ENCODE results near the gene CCNB2. TPM values are rescaled to one million over a fixed set of nuclear protein-coding genes. Genes with fewer than 3 reads are reported as not detected.

CCNB2 gene
- total and polyA plus RNA-seq, 2 of the 8 experiments (the other 6 are each of a cell fraction or from before 2014, with no cell fraction given) = 70.7 to 92.1 TPM

DNA sequence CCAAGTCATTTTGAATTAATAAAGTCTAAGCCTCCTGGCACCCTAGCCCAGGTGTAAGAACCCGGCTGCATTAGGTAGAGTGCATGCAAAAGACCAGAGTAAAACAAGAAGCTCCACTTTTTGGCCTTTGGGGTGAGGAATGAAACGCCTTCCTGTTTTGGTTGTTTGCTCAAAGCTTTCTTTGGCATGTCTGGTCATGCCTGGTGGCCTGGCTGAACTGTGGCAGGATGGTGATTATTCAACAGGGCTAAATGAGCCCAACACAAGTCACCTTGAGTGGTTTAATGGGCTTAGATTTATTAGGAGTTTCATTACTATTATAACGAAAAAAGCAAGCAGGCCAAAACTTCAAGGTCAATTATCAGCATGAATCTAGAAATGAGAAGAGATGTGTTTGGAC lies 60.8 kb downstream of the CCNB2 start:
- no peak overlapping the region for H3K4ac ChIP-seq (replicated peaks; ENCODE audit: insufficient read length, low read depth, low read length)
- no peak overlapping the region for H2BK12ac ChIP-seq (ENCODE audit: low read depth, low read length)
- H3K27me3 ChIP-seq (replicated peaks in 1 of 4; ENCODE audit: control insufficient read depth in 3 of 4, extremely low read depth in 1 of 4, insufficient read depth in 3 of 4, low read length in 3 of 4) = no peaks in the 10 kb centered on the region
- DNase-seq (ENCODE audit: low read depth in 1 of 2, low spot score in 2 of 2) (no peak), FAIRE-seq (no peak)
- peak overlapping the region; percentile 77; the same call in 1 of the 2 replicates for H2BK5ac ChIP-seq (ENCODE audit: low read depth, low read length)
- peaks cover 0 to 26% (median 7%) of the 10 kb centered on the region in 4 experiments; a peak in 5 of 8 replicates for H3K36me3 ChIP-seq (ENCODE audit: control insufficient read depth in 2 of 4, insufficient read depth in 4 of 4, low read length in 3 of 4)
- H3K9me3 ChIP-seq (ENCODE audit: insufficient read depth in 2 of 2, low read depth in 1 of 2, low read length in 1 of 2) = no peaks in the 10 kb centered on the region
- H3K27ac ChIP-seq (ENCODE audit: low read depth, low read length) = no peak overlapping the region
- ChIA-PET CTCF (ENCODE audit: partially characterized antibody) (interaction anchor here (0.8 to 3.2 kb wide), 11 partner anchors 12 to 367 kb away, joined by 3 to 18 read pairs (median 5); no protein-coding TSS in a partner anchor), POLR2A (ENCODE audit: partially characterized antibody) (interaction anchor here (1.0 kb wide), 1 partner anchor 61 kb away, joined by 3 read pairs; the partner anchor contains the start of gene CCNB2)
- no peak overlapping the region for H3K14ac ChIP-seq (ENCODE audit: insufficient read length)
- no peak overlapping the region for H4K5ac ChIP-seq (ENCODE audit: insufficient read length, low read depth, low read length)
- no peak overlapping the region for H4K8ac ChIP-seq (ENCODE audit: extremely low read depth, insufficient read depth, low read length)
- 86% methylated on average over 3 of the region's 3 CpGs; no CpG with 5 or more reads in 1 of the 2 experiments for whole genome bisulfite sequencing, 2 experiments (ENCODE audit: extremely low coverage in 1 of 2, insufficient coverage in 1 of 2, insufficient read length in 1 of 2, insufficient replicate concordance in 2 of 2, low coverage in 1 of 2, low lambda C conversion rate in 2 of 2, missing lambda C conversion rate in 1 of 2)
- no peaks in the 10 kb centered on the region for H3K79me1 ChIP-seq (ENCODE audit: low read depth, low read length)
- H3K23me2 ChIP-seq (ENCODE audit: low read depth, low read length) = no peaks in the 10 kb centered on the region
- H3K56ac ChIP-seq (replicated peaks; ENCODE audit: insufficient read length, low read depth, low read length) = no peak overlapping the region
- H2AK5ac ChIP-seq (ENCODE audit: low read depth, low read length) = no peak overlapping the region
- H4K91ac ChIP-seq (replicated peaks; ENCODE audit: insufficient read length, low read length) = peak overlapping the region; percentile 47
- H3K4me2 ChIP-seq (ENCODE audit: insufficient read depth in 1 of 2, low read depth in 2 of 2, low read length in 2 of 2) = no peak overlapping the region
- no peak overlapping the region for H2BK15ac ChIP-seq (ENCODE audit: low read length)
- H3K4me1 ChIP-seq (replicated peaks in 1 of 4; ENCODE audit: control insufficient read depth in 3 of 4, insufficient read depth in 4 of 4, low read length in 3 of 4) = no peaks in the 10 kb centered on the region; a peak in 2 of 7 replicates
- no peak overlapping the region for H3K9ac ChIP-seq (replicated peaks in 1 of 4; ENCODE audit: extremely low read depth in 1 of 4, low read depth in 3 of 4, low read length in 3 of 4)
- H2BK120ac ChIP-seq (replicated peaks; ENCODE audit: low read depth, low read length) = no peak overlapping the region
- no peak overlapping the region for H3K4me3 ChIP-seq (ENCODE audit: extremely low read depth in 1 of 4, insufficient read depth in 2 of 4, low read depth in 3 of 4, low read length in 4 of 4)
- no peak for TF ChIP-seq SP1 (IDR thresholded peaks at IDR 0.05; ENCODE audit: low read depth, low read length)
- no peak for TF ChIP-seq KDM5A (IDR thresholded peaks at IDR 0.05; ENCODE audit: low read length)
- no peak for TF ChIP-seq CHD1 (IDR thresholded peaks at IDR 0.05; ENCODE audit: low read depth, low read length)
- no peak for TF ChIP-seq CTBP2 (IDR thresholded peaks at IDR 0.05; ENCODE audit: borderline replicate concordance, insufficient read depth, insufficient read length, low read length)
- no peak for TF ChIP-seq USF2 (IDR thresholded peaks at IDR 0.05; ENCODE audit: low read length)
- TF ChIP-seq PHF8 (conservative IDR thresholded peaks at IDR 0.05; ENCODE audit: low read depth, low read length) = no peak
- TF ChIP-seq RFX5 (IDR thresholded peaks at IDR 0.05; ENCODE audit: borderline replicate concordance, low read depth, low read length) = no peak
- no peak for TF ChIP-seq MAFK (IDR thresholded peaks at IDR 0.05; ENCODE audit: low read depth, low read length)
- no peak for TF ChIP-seq RAD21 (IDR thresholded peaks at IDR 0.05 in 1 of 2, conservative IDR thresholded peaks at IDR 0.05 in 1 of 2; ENCODE audit: low read depth in 2 of 2, low read length in 2 of 2)
- no peak overlapping the region for H2BK20ac ChIP-seq (ENCODE audit: low read length)
- H2AFZ ChIP-seq (ENCODE audit: low read length) = no peak overlapping the region
- peak overlapping the region; percentile 24; the same call in 1 of the 2 replicates for H3K18ac ChIP-seq (ENCODE audit: extremely low read depth, low read length)
- H4K20me1 ChIP-seq (replicated peaks in 1 of 2; ENCODE audit: control insufficient read depth in 1 of 2, insufficient read depth in 2 of 2, low read length in 2 of 2) = no peaks in the 10 kb centered on the region
- no peak overlapping the region for H3K23ac ChIP-seq (ENCODE audit: insufficient read length)
- no peaks in the 10 kb centered on the region for H3K79me2 ChIP-seq (ENCODE audit: control insufficient read depth in 1 of 2, insufficient read depth in 2 of 2, low read length in 2 of 2)
